SK-N-MC (cell line): ENCODE data around the gene PIN4.
"Not testable (repeated sequence)": the region's sequence is repeated elsewhere in the genome, so short reads cannot be mapped to it uniquely, and the experiment has no call there.

ENCODE experiments used
- DNase-seq: peaks from one replicate; pipeline ENCODE4 v3.0.0-alpha.2; 2011; ENCODE audit warnings: low read depth, low spot score
- H3K27ac ChIP-seq: fragments of 200-600 bp; sonication (generic); 2 replicates; pipeline ENCODE4 v1.5.1; 2016; ENCODE audit warnings: mixed run types
- H3K36me3 ChIP-seq: fragments of 200-600 bp; sonication (generic); 2 replicates; pipeline ENCODE4 v1.6.1; 2017; ENCODE audit warnings: antibody characterized with exemption, low read length, mixed read lengths; ENCODE audit not compliant: insufficient read depth
- H3K4me3 ChIP-seq: fragments of 200-600 bp; sonication (generic); 2 replicates; pipeline ENCODE4 v1.5.1; 2016
- H3K9ac ChIP-seq: fragments of 200-600 bp; sonication (generic); 2 replicates; pipeline ENCODE4 v1.8.0; 2017; ENCODE audit warnings: mixed run types, mixed read lengths; ENCODE audit not compliant: insufficient read length
- H3K9me3 ChIP-seq: fragments of 200-600 bp; sonication (generic); 2 replicates; pipeline ENCODE4 v1.6.1; 2017; ENCODE audit warnings: low read depth, mild to moderate bottlenecking, antibody characterized with exemption, low read length, moderate library complexity, mixed read lengths
- EZH2 ChIP-seq: fragments of 200-600 bp; sonication (generic); IDR thresholded peaks from one replicate; pipeline ENCODE4 v1.6.1; 2017; ENCODE audit warnings: antibody characterized with exemption
- FOXP2 ChIP-seq: optimal IDR thresholded peaks from 2 replicates; pipeline ENCODE3; 2011; ENCODE audit warnings: mild to moderate bottlenecking, moderate library complexity; ENCODE audit not compliant: insufficient read depth; ENCODE audit errors: extremely low read length, control extremely low read depth
- POLR2AphosphoS5 ChIP-seq: IDR thresholded peaks from 2 replicates; pipeline ENCODE4 v1.6.1; 2012; ENCODE audit warnings: mild to moderate bottlenecking, low read depth, low read length, borderline replicate concordance

PIN4 gene

GRCh38 chrX:72142794-72143608 is 38.6 kb upstream of the PIN4 start:
- H3K36me3 ChIP-seq, result no peaks in the 10 kb centered on the region
- no peak overlapping the region for H3K27ac ChIP-seq
- no peak for DNase-seq
- TF ChIP-seq POLR2AphosphoS5, result no peak
- TF ChIP-seq EZH2, result no peak
- TF ChIP-seq FOXP2, result no peak
- no peaks in the 10 kb centered on the region for H3K9me3 ChIP-seq
- no peak overlapping the region for H3K9ac ChIP-seq
- H3K4me3 ChIP-seq, result no peak overlapping the region

- TF ChIP-seq EZH2, result no peak
- no peak for TF ChIP-seq FOXP2
- no peak for TF ChIP-seq POLR2AphosphoS5
- no peak overlapping the region for H3K4me3 ChIP-seq
- no peak overlapping the region for H3K27ac ChIP-seq
- H3K36me3 ChIP-seq, result no peaks in the 10 kb centered on the region
- no peak overlapping the region for H3K9ac ChIP-seq
- DNase-seq, result no peak
- H3K9me3 ChIP-seq, result no peaks in the 10 kb centered on the region
These were observed 38.0 kb upstream of the PIN4 start for GRCh38 chrX:72143609-72143907.

GRCh38 chrX:72145181-72145580 is 36.4 kb upstream of the PIN4 start:
- Histone ChIP-seq H3K9ac (no peak overlapping the region), H3K9me3 (no peaks in the 10 kb centered on the region), H3K27ac (no peak overlapping the region), H3K4me3 (no peak overlapping the region), H3K36me3 (no peaks in the 10 kb centered on the region)
- TF ChIP-seq EZH2 (no peak), FOXP2 (no peak), POLR2AphosphoS5 (no peak)
- DNase-seq, result no peak

GRCh38 chrX:72146527-72146926 is 35.0 kb upstream of the PIN4 start:
- Histone ChIP-seq H3K9me3 (no peaks in the 10 kb centered on the region), H3K27ac (no peak overlapping the region), H3K9ac (no peak overlapping the region), H3K36me3 (no peaks in the 10 kb centered on the region), H3K4me3 (no peak overlapping the region)
- no peak for DNase-seq
- TF ChIP-seq FOXP2 (no peak), POLR2AphosphoS5 (no peak), EZH2 (no peak)

GRCh38 chrX:72158773-72159172 is 22.8 kb upstream of the PIN4 start:
- Histone ChIP-seq H3K27ac (no peak overlapping the region), H3K36me3 (no peaks in the 10 kb centered on the region), H3K9me3 (no peaks in the 10 kb centered on the region), H3K9ac (no peak overlapping the region), H3K4me3 (no peak overlapping the region)
- DNase-seq, result no peak
- TF ChIP-seq POLR2AphosphoS5 (no peak), FOXP2 (no peak), EZH2 (no peak)

GRCh38 chrX:72159769-72160168 is 21.8 kb upstream of the PIN4 start:
- no peak for DNase-seq
- TF ChIP-seq POLR2AphosphoS5 (no peak), FOXP2 (no peak), EZH2 (no peak)

GRCh38 chrX:72165551-72165950 is 16.0 kb upstream of the PIN4 start:
- H3K36me3 ChIP-seq, result no peaks in the 10 kb centered on the region
- no peak overlapping the region for H3K27ac ChIP-seq
- no peaks in the 10 kb centered on the region for H3K9me3 ChIP-seq
- H3K4me3 ChIP-seq, result no peak overlapping the region
- TF ChIP-seq FOXP2 (no peak), POLR2AphosphoS5 (no peak), EZH2 (no peak)
- no peak overlapping the region for H3K9ac ChIP-seq
- DNase-seq, result no peak

More at GRCh38 chrX:72159769-72160168, 21.8 kb upstream of the PIN4 start:
- Histone ChIP-seq H3K9ac (no peak overlapping the region), H3K4me3 (no peak overlapping the region), H3K9me3 (no peaks in the 10 kb centered on the region), H3K27ac (no peak overlapping the region), H3K36me3 (no peaks in the 10 kb centered on the region)

GRCh38 chrX:72169008-72169728 is 12.4 kb upstream of the PIN4 start:
- no peak overlapping the region for H3K27ac ChIP-seq
- H3K36me3 ChIP-seq, result no peaks in the 10 kb centered on the region
- no peaks in the 10 kb centered on the region for H3K9me3 ChIP-seq
- no peak overlapping the region for H3K4me3 ChIP-seq
- no peak overlapping the region for H3K9ac ChIP-seq
- TF ChIP-seq EZH2 (no peak), POLR2AphosphoS5 (no peak), FOXP2 (no peak)
- DNase-seq, result no peak

GRCh38 chrX:72176289-72176688 is 5.3 kb upstream of the PIN4 start:
- not testable (repeated sequence) for H3K9ac ChIP-seq, H3K36me3 ChIP-seq, H3K4me3 ChIP-seq, H3K9me3 ChIP-seq, DNase-seq, H3K27ac ChIP-seq
